ENCODE measurements around the gene RAC3.

- TF ChIP-seq POLR2AphosphoS5 (IDR thresholded peaks at IDR 0.05) (no peak), POLR2A (IDR thresholded peaks at IDR 0.05) (no peak), CTCF (IDR thresholded peaks at IDR 0.05 in 8 of 11, conservative IDR thresholded peaks at IDR 0.05 in 3 of 11) (no peak)
Observed at GRCh38 chr17:82001571-82002056, 29.9 kb upstream of the RAC3 start.
